H9 (cell line): ENCODE data around the gene EFCAB12. TPM values are rescaled to one million over a fixed set of nuclear protein-coding genes. Genes with fewer than 3 reads are reported as not detected.

Source experiments
- DNase-seq: peaks from one replicate; pipeline ENCODE4 v3.0.0-alpha.2; 2017
- H2AFZ ChIP-seq: one replicate; pipeline ENCODE4 v1.6.1; 2013; ENCODE audit warnings: mild to moderate bottlenecking, low read length, control low read depth, moderate library complexity
- H2AK5ac ChIP-seq: 2 replicates; pipeline ENCODE4 v1.6.1; 2013; ENCODE audit warnings: low read length, control low read depth, mixed read lengths; ENCODE audit not compliant: insufficient read length
- H2BK120ac ChIP-seq: one replicate; pipeline ENCODE4 v1.6.1; 2013; ENCODE audit warnings: low read depth, mild to moderate bottlenecking, low read length, control low read depth, inconsistent platforms; ENCODE audit not compliant: poor library complexity, severe bottlenecking
- H2BK12ac ChIP-seq: 2 replicates; pipeline ENCODE4 v1.6.1; 2013; ENCODE audit warnings: low read length, control low read depth, mixed read lengths, low read depth; ENCODE audit not compliant: insufficient read length
- H2BK15ac ChIP-seq: 2 replicates; pipeline ENCODE4 v1.6.1; 2013; ENCODE audit warnings: low read depth, low read length, control low read depth
- H2BK20ac ChIP-seq: one replicate; pipeline ENCODE4 v1.6.1; 2013; ENCODE audit warnings: low read depth, mild to moderate bottlenecking, low read length, control low read depth, inconsistent platforms; ENCODE audit not compliant: poor library complexity, severe bottlenecking
- H2BK5ac ChIP-seq: 2 replicates; pipeline ENCODE4 v1.6.1; 2013; ENCODE audit warnings: low read length, control low read depth, mixed read lengths; ENCODE audit not compliant: insufficient read length
- H3K14ac ChIP-seq: 2 replicates; pipeline ENCODE4 v1.6.1; 2013; ENCODE audit warnings: low read length, control low read depth; ENCODE audit not compliant: insufficient read depth
- H3K18ac ChIP-seq: 2 replicates; pipeline ENCODE4 v1.6.1; 2013; ENCODE audit warnings: low read depth, mild to moderate bottlenecking, mixed read lengths, low read length, control low read depth; ENCODE audit not compliant: insufficient read length
- H3K23ac ChIP-seq: 2 replicates; pipeline ENCODE4 v1.6.1; 2013; ENCODE audit warnings: low read length, control low read depth, mixed read lengths, low read depth; ENCODE audit not compliant: insufficient read length
- H3K23me2 ChIP-seq: 2 replicates; pipeline ENCODE4 v1.6.1; 2013; ENCODE audit warnings: low read depth, mild to moderate bottlenecking, mixed read lengths, low read length, control low read depth; ENCODE audit not compliant: insufficient read length, poor library complexity, severe bottlenecking
- H3K27ac ChIP-seq: 2 replicates; pipeline ENCODE4 v1.5.1; 2013; ENCODE audit warnings: low read length, control low read depth, mixed read lengths, low read depth; ENCODE audit not compliant: insufficient read length
- H3K27me3 ChIP-seq: 2 replicates; pipeline ENCODE4 v1.6.1; 2013; ENCODE audit warnings: low read length, control low read depth, inconsistent platforms; ENCODE audit not compliant: insufficient read depth
- H3K4ac ChIP-seq: 2 replicates; pipeline ENCODE4 v1.6.1; 2013; ENCODE audit warnings: low read depth, mild to moderate bottlenecking, control low read depth, inconsistent platforms, low read length, moderate library complexity
- H3K4me1 ChIP-seq: 2 replicates; pipeline ENCODE4 v1.6.1; 2013; ENCODE audit warnings: low read length, control low read depth, inconsistent platforms; ENCODE audit not compliant: insufficient read depth
- H3K4me2 ChIP-seq: 2 replicates; pipeline ENCODE4 v1.6.1; 2013; ENCODE audit warnings: low read length, control low read depth, mixed read lengths; ENCODE audit not compliant: insufficient read length, insufficient read depth
- H3K56ac ChIP-seq: 2 replicates; pipeline ENCODE4 v1.6.1; 2013; ENCODE audit warnings: low read depth, mild to moderate bottlenecking, mixed read lengths, low read length, control low read depth; ENCODE audit not compliant: insufficient read length
- H3K79me1 ChIP-seq: 2 replicates; pipeline ENCODE4 v1.6.1; 2013; ENCODE audit warnings: low read depth, mild to moderate bottlenecking, moderate library complexity, low read length, control low read depth, inconsistent platforms; ENCODE audit not compliant: insufficient read depth, poor library complexity, severe bottlenecking
- H3K79me2 ChIP-seq: 2 replicates; pipeline ENCODE4 v1.6.1; 2013; ENCODE audit warnings: low read length, control low read depth, inconsistent platforms; ENCODE audit not compliant: insufficient read depth
- H3K9ac ChIP-seq: 2 replicates; pipeline ENCODE4 v1.6.1; 2013; ENCODE audit warnings: low read length, control low read depth, mixed read lengths; ENCODE audit not compliant: insufficient read length; ENCODE audit errors: extremely low read depth
- H3K9me3 ChIP-seq: one replicate; pipeline ENCODE4 v1.6.1; 2013; ENCODE audit warnings: low read depth, low read length, inconsistent platforms; ENCODE audit not compliant: control insufficient read depth
- H3T11ph ChIP-seq: one replicate; pipeline ENCODE4 v1.6.1; 2013; ENCODE audit warnings: mild to moderate bottlenecking, low read length, control low read depth, inconsistent platforms
- H4K20me1 ChIP-seq: one replicate; pipeline ENCODE4 v1.6.1; 2013; ENCODE audit not compliant: control insufficient read depth, insufficient read length, insufficient read depth
- H4K5ac ChIP-seq: 2 replicates; pipeline ENCODE4 v1.6.1; 2013; ENCODE audit warnings: low read depth, mild to moderate bottlenecking, mixed read lengths, low read length, control low read depth; ENCODE audit not compliant: insufficient read length
- H4K8ac ChIP-seq: replicated peaks from 2 replicates; pipeline ENCODE4 v1.6.1; 2013; ENCODE audit warnings: low read length, control low read depth, mixed read lengths, low read depth; ENCODE audit not compliant: insufficient read length
- H4K91ac ChIP-seq: 2 replicates; pipeline ENCODE4 v1.6.1; 2013; ENCODE audit warnings: low read depth, mild to moderate bottlenecking, moderate library complexity, mixed read lengths, low read length, control low read depth; ENCODE audit not compliant: insufficient read length
- H3K27ac Mint-ChIP-seq, 3 experiments: 2 replicates in 2 of 3; 3 replicates in 1 of 3; pipeline ENCODE4 v1.8.0; 2020 to 2021; ENCODE audit warnings: mixed read lengths in 3 of 3, mild to moderate bottlenecking in 1 of 3, moderate library complexity in 1 of 3
- H3K27me3 Mint-ChIP-seq: 2 replicates; pipeline ENCODE4 v1.8.0; 2021; ENCODE audit warnings: low read depth, mild to moderate bottlenecking, moderate library complexity, mixed read lengths
- H3K36me3 Mint-ChIP-seq, 3 experiments: 2 replicates in 2 of 3; 3 replicates in 1 of 3; pipeline ENCODE4 v1.8.0; 2020 to 2021; ENCODE audit warnings: low read depth in 3 of 3, mixed read lengths in 3 of 3; ENCODE audit not compliant: insufficient read depth in 1 of 3
- H3K4me1 Mint-ChIP-seq, 2 experiments: 2 replicates each; pipeline ENCODE4 v1.8.0; 2020; ENCODE audit warnings: mixed read lengths in 2 of 2
- H3K4me3 Mint-ChIP-seq, 2 experiments: 2 replicates in 1 of 2; 3 replicates in 1 of 2; pipeline ENCODE4 v1.8.0; 2020 to 2021; ENCODE audit warnings: mild to moderate bottlenecking in 2 of 2, mixed read lengths in 2 of 2, moderate library complexity in 1 of 2
- H3K9me3 Mint-ChIP-seq, 2 experiments: 2 replicates in 1 of 2; 3 replicates in 1 of 2; pipeline ENCODE4 v1.8.0; 2020; ENCODE audit warnings: mild to moderate bottlenecking in 2 of 2, mixed read lengths in 2 of 2, moderate library complexity in 1 of 2
- CTCF ChIP-seq: fragments of 200-600 bp; sonication (generic); conservative IDR thresholded peaks from 3 replicates; pipeline ENCODE4 v1.8.0; 2021; ENCODE audit warnings: antibody characterized with exemption, mild to moderate bottlenecking
- WGBS: extraction: QIAGEN DNeasy Blood & Tissue Kit; methylation state at CpG from one replicate; pipeline ENCODE4 v1.1.7; 2013; ENCODE audit warnings: missing lambda C conversion rate, low lambda C conversion rate, mixed read lengths; ENCODE audit not compliant: insufficient read length; ENCODE audit errors: extremely low coverage; 5-methylcytosine and 5-hydroxymethylcytosine counted together
- total RNA-seq: library from RNA; stranded (reverse); gene quantifications from 2 replicates; pipeline ENCODE4 v1.2.1, GENCODE V29; 2021

The EFCAB12 gene
- total RNA-seq, 1 experiment from 2014 or later, result 0.28 TPM

GRCh38 chr3:129425619-129426018 is 2.8 kb downstream of the EFCAB12 start:
- no peak for TF ChIP-seq CTCF
- no peak overlapping the region for H4K5ac ChIP-seq
- no peak overlapping the region for H3T11ph ChIP-seq
- H3K79me1 ChIP-seq, result no peaks in the 10 kb centered on the region
- H2AFZ ChIP-seq, result no peak overlapping the region
- H2BK12ac ChIP-seq, result no peak overlapping the region
- H3K27me3 ChIP-seq, result no peaks in the 10 kb centered on the region; the same call in 1 of the 2 replicates
- H4K20me1 ChIP-seq, result no peaks in the 10 kb centered on the region
- H2BK15ac ChIP-seq, result no peak overlapping the region
- WGBS, result no CpG with 5 or more reads among the region's 2 CpGs
- H4K91ac ChIP-seq, result no peak overlapping the region
- H3K4ac ChIP-seq, result no peak overlapping the region
- Mint-ChIP-seq H3K27ac (peak overlapping the region in 1 of 3 experiments; percentile 61; a peak in 3 of 7 replicates), H3K27me3 (peaks cover 31% of the 10 kb centered on the region), H3K4me3 (peak overlapping the region in 1 of 2 experiments; percentile 45; a peak in 1 of 5 replicates), H3K36me3 (peaks cover 1 to 4% (median 3%) of the 10 kb centered on the region in 3 experiments; a peak in 6 of 7 replicates), H3K4me1 (peaks cover 44 to 47% of the 10 kb centered on the region in 2 experiments), H3K9me3 (peaks cover 0 to 2% of the 10 kb centered on the region in 2 experiments; a peak in 1 of 5 replicates)
- no peak overlapping the region for H3K27ac ChIP-seq
- no peak overlapping the region for H3K4me2 ChIP-seq
- H3K14ac ChIP-seq, result no peak overlapping the region
- H3K56ac ChIP-seq, result no peak overlapping the region
- no peaks in the 10 kb centered on the region for H3K9me3 ChIP-seq
- no peak overlapping the region for H3K9ac ChIP-seq
- DNase-seq, result no peak
- H3K23me2 ChIP-seq, result peaks cover 3% of the 10 kb centered on the region
- H2BK20ac ChIP-seq, result no peak overlapping the region
- no peak overlapping the region for H2BK5ac ChIP-seq
- peaks cover 7% of the 10 kb centered on the region; the same call in 1 of the 2 replicates for H3K4me1 ChIP-seq
- no peaks in the 10 kb centered on the region for H3K79me2 ChIP-seq
- H2AK5ac ChIP-seq, result no peak overlapping the region
- no peak overlapping the region for H3K18ac ChIP-seq
- no peak overlapping the region for H3K23ac ChIP-seq
- no peak overlapping the region for H4K8ac ChIP-seq
- H2BK120ac ChIP-seq, result no peak overlapping the region
